ENCODE results near the gene GOLT1A.
A peak's percentile ranks its signal among the peaks of the same experiment; 100 is the strongest.

The GOLT1A gene

DNA sequence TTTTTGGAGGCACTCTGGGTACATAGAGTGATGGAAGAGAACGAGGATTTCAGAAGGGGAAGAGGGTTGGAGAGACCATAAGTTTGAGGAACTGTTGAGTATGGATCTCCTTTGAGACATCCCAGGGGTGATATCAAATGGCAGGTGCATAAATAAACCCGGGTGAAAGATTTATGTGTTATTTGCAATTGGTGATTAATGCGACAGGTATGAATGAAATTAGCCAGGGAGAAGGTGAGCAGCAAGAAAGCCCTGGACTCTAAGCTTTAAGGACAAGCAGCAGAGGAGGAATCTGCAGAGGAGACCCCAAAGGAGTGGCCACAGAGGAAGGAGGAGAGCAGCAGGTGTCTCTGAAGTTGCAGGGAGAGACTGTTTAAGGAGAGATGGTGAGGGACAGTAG lies 38.8 kb downstream of the GOLT1A start:
- H3K4me3 ChIP-seq (ENCODE audit: control insufficient read depth, low read depth, low read length), result no peak overlapping the region
- TF ChIP-seq, protein P1, sequence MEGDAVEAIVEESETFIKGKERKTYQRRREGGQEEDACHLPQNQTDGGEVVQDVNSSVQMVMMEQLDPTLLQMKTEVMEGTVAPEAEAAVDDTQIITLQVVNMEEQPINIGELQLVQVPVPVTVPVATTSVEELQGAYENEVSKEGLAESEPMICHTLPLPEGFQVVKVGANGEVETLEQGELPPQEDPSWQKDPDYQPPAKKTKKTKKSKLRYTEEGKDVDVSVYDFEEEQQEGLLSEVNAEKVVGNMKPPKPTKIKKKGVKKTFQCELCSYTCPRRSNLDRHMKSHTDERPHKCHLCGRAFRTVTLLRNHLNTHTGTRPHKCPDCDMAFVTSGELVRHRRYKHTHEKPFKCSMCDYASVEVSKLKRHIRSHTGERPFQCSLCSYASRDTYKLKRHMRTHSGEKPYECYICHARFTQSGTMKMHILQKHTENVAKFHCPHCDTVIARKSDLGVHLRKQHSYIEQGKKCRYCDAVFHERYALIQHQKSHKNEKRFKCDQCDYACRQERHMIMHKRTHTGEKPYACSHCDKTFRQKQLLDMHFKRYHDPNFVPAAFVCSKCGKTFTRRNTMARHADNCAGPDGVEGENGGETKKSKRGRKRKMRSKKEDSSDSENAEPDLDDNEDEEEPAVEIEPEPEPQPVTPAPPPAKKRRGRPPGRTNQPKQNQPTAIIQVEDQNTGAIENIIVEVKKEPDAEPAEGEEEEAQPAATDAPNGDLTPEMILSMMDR (conservative IDR thresholded peaks at IDR 0.05; ENCODE audit: control insufficient read depth, insufficient read depth, low read depth, low read length), result no peak
- no peak for DNase-seq (ENCODE audit: low read depth)

DNA sequence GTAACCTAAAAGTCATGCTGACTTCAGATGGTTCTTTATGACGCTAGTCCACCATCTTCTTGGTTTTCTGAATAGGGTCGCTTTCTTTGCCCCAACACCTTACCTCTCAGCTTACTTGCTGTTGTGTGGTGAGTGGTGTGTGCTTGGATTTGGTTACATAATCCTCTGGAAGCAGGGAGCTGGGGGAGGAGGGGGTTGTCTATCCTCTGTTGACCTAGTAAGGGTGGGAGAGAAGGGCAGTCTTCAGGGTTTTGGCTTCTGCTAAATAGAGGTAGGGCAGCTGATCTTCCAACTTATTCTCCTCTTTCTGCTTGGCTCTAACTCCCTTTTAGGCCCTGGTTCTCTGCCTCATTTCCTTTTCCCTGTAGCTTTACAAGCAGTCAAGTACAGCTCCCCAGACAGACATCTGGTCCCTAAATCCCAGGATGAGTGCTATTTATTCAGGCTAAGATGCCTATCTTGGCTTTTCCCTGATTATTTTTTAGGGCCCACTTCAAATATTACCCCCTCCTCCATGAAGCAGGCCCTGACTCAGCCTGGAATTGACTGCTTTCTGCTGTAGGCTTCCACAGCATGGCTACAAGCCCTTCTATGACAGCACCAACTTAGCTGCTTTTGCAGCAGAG lies 41.3 kb downstream of the GOLT1A start:
- TF ChIP-seq, protein P1 (conservative IDR thresholded peaks at IDR 0.05; ENCODE audit: control insufficient read depth, insufficient read depth, low read depth, low read length), result no peak

DNA sequence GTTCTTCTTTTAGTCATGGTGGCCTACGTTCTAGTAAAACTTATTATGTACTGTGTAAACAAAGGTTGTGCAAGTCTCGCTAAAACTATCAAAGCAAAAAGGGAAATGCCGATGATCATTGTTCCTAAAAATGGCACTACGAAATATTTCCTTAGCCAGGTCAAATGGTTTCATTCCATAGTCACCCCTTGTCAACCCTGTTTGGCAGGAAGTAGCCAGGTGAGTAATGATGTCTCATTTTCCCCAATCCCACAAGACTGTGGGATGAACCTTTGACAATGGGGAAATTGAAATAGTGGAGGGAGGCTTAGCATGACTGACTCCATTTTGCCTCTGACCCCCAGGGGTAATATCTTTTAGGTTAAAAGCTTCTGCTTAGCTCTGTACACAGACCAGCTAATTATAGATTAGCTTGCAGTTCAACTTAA lies 42.0 kb downstream of the GOLT1A start:
- TF ChIP-seq, protein P1 (conservative IDR thresholded peaks at IDR 0.05; ENCODE audit: control insufficient read depth, insufficient read depth, low read depth, low read length), result no peak
- H3K4me3 ChIP-seq (ENCODE audit: control insufficient read depth, low read depth, low read length), result no peak overlapping the region
- peak; percentile 71 for DNase-seq (ENCODE audit: low read depth)

More for the DNA sequence above, 41.3 kb downstream of the GOLT1A start:
- no peak overlapping the region for H3K4me3 ChIP-seq (ENCODE audit: control insufficient read depth, low read depth, low read length)
- DNase-seq (ENCODE audit: low read depth), result no peak

DNA sequence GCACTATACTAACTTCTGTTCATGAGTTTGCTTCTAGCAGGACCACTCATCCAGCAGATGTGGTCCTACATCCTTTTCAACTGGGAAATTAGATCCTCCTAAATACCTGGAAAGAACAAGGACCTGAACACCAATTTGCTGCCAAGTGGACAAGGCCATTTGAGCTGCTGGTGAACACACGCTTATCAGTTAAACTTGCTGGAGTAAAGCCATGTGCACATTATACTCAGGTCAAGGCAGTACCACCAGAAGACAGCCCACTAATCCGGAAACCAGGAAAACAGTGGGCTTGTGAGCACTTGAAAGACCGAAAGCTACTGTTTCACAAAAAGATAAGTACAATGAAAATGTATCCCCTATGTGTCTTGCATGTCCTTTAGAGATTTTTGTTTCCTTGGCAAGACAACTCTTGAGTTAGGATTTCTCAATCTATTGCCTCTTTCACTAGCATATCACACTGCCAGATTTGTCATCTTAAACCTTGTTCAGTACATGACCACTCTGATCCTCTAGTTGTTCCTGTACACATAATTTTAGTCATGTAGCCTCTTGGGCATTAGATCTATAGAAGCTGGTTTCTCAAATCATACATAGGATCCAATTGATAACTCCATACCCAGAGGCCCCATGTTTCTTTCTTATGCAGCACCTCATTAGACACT lies 43.2 kb downstream of the GOLT1A start:
- TF ChIP-seq, protein P1 (conservative IDR thresholded peaks at IDR 0.05; ENCODE audit: control insufficient read depth, insufficient read depth, low read depth, low read length), result no peak
- H3K4me3 ChIP-seq (ENCODE audit: control insufficient read depth, low read depth, low read length), result no peak overlapping the region
- peak; percentile 8 for DNase-seq (ENCODE audit: low read depth)

DNA sequence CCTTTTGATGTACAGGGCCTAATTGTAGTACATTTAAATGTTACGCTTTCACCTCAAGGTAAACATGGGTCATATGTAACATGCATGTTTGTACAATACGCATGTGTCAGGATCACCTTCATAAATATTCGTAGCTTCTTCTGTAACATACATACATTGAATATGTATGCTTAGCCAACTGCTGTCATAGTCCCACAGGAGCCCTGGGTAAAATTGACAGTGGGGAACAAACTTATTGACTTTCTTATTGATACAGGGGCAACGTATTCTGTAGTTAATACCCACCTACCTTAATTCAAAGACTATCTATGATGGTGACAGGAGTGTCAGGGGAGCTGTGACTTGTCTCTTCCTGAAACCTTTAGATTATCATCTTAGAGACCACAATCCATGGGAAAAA lies 43.9 kb downstream of the GOLT1A start:
- H3K4me3 ChIP-seq (ENCODE audit: control insufficient read depth, low read depth, low read length), result no peak overlapping the region
- TF ChIP-seq, protein P1 (conservative IDR thresholded peaks at IDR 0.05; ENCODE audit: control insufficient read depth, insufficient read depth, low read depth, low read length), result no peak
- DNase-seq (ENCODE audit: low read depth), result no peak

DNA sequence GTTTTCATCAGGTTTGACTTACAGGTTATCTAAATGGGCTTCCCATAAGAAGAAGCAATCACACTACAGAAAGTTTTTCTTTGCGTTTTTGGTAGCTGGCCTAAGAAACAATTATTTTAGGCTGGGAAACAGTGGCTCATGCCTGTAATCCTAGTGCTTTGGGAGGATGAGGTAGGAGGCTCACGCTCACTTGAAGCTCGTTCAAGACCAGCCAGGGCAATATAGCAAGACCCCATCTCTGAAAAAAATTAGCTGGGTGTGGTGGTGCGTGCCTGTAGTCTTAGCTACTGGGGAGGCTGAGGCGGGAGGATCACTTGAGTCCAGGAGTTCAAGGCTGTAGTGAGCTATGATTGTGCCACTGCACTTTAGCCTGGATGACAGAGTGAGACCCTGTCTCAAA lies 46.1 kb downstream of the GOLT1A start:
- H3K4me3 ChIP-seq (ENCODE audit: control insufficient read depth, low read depth, low read length), result no peak overlapping the region
- no peak for DNase-seq (ENCODE audit: low read depth)
- TF ChIP-seq, protein P1 (conservative IDR thresholded peaks at IDR 0.05; ENCODE audit: control insufficient read depth, insufficient read depth, low read depth, low read length), result no peak

Measured in fibroblast of mammary gland (primary cell).